Activated CD8-positive, alpha-beta memory T cell treated with anti-CD3 and anti-CD28 coated beads for 36 hours (primary cell): ENCODE data around the gene B3GNT5. TPM values are rescaled to one million over a fixed set of nuclear protein-coding genes. Genes with fewer than 3 reads are reported as not detected.

ENCODE experiments used
- CTCF ChIA-PET: fragments of 350-600 bp; sonication (Branson Sonifier 250); formaldehyde crosslinking; loops from one replicate; lab custom pipeline; 2021; ENCODE audit warnings: antibody characterized with exemption; lab: Charles Lee
- POLR2A ChIA-PET: fragments of 350-600 bp; sonication (Branson Sonifier 250); formaldehyde crosslinking; loops from one replicate; lab custom pipeline; 2021; ENCODE audit warnings: antibody characterized with exemption; lab: Charles Lee
- total RNA-seq, 2 experiments: library from RNA; stranded (reverse); gene quantifications; one replicate each; pipeline ENCODE4 v1.2.3, GENCODE V29; 2021

Gene B3GNT5
- total RNA-seq, 2 experiments from 2014 or later = 19.6 to 21.0 TPM

GRCh38 chr3:183306798-183307671 is 54.0 kb downstream of the B3GNT5 start:
- CTCF ChIA-PET = interaction anchor here (0.6 kb wide), 1 partner anchor 140 kb away, joined by 7 read pairs; no protein-coding TSS in a partner anchor
- POLR2A ChIA-PET = no interaction called here

- ChIA-PET CTCF (interaction anchor here (0.6 kb wide), 1 partner anchor 141 kb away, joined by 7 read pairs; no protein-coding TSS in a partner anchor), POLR2A (no interaction called here)
Observed at GRCh38 chr3:183307749-183308148, 54.7 kb downstream of the B3GNT5 start.

- CTCF ChIA-PET = interaction anchor here (1.6 kb wide), 1 partner anchor 57 kb away, joined by 4 read pairs; no protein-coding TSS in a partner anchor
- POLR2A ChIA-PET = no interaction called here
Observed at GRCh38 chr3:183308751-183309150, 55.7 kb downstream of the B3GNT5 start.

GRCh38 chr3:183309276-183309675 is 56.2 kb downstream of the B3GNT5 start:
- ChIA-PET POLR2A (no interaction called here), CTCF (interaction anchor here (1.6 kb wide), 1 partner anchor 57 kb away, joined by 4 read pairs; no protein-coding TSS in a partner anchor)

GRCh38 chr3:183310936-183311335 is 57.9 kb downstream of the B3GNT5 start:
- POLR2A ChIA-PET = no interaction called here
- CTCF ChIA-PET = interaction anchor here (0.6 kb wide), 1 partner anchor 141 kb away, joined by 5 read pairs; no protein-coding TSS in a partner anchor

- POLR2A ChIA-PET = no interaction called here
- CTCF ChIA-PET = no interaction called here
Observed at GRCh38 chr3:183312433-183312832, 59.4 kb downstream of the B3GNT5 start.

- ChIA-PET CTCF (no interaction called here), POLR2A (no interaction called here)
Observed at GRCh38 chr3:183313351-183313750, 60.3 kb downstream of the B3GNT5 start.

GRCh38 chr3:183313764-183314163 is 60.7 kb downstream of the B3GNT5 start:
- POLR2A ChIA-PET = no interaction called here
- CTCF ChIA-PET = no interaction called here

GRCh38 chr3:183315739-183316138 is 62.7 kb downstream of the B3GNT5 start:
- CTCF ChIA-PET = no interaction called here
- POLR2A ChIA-PET = no interaction called here

GRCh38 chr3:183317271-183317670 is 64.2 kb downstream of the B3GNT5 start:
- POLR2A ChIA-PET = no interaction called here

GRCh38 chr3:183317886-183318865 is 65.1 kb downstream of the B3GNT5 start:
- ChIA-PET CTCF (no interaction called here), POLR2A (no interaction called here)

More at GRCh38 chr3:183317271-183317670, 64.2 kb downstream of the B3GNT5 start:
- CTCF ChIA-PET = no interaction called here

- CTCF ChIA-PET = no interaction called here
Observed at GRCh38 chr3:183318877-183319276, 65.8 kb downstream of the B3GNT5 start.

GRCh38 chr3:183319371-183319770 is 66.3 kb downstream of the B3GNT5 start:
- ChIA-PET POLR2A (no interaction called here), CTCF (no interaction called here)

More at GRCh38 chr3:183318877-183319276, 65.8 kb downstream of the B3GNT5 start:
- POLR2A ChIA-PET = no interaction called here

Other genes with a start within 250 kb of the B3GNT5 start
- gene MCCC1, start 153.8 kb upstream of the B3GNT5 start, total RNA-seq = 10 to 100 TPM; 33.9 to 35.8 TPM
- gene LAMP3, start 90.5 kb upstream of the B3GNT5 start, total RNA-seq = 1 to 10 TPM; 1.7 to 1.8 TPM
- gene MCF2L2, start 175.4 kb downstream of the B3GNT5 start, total RNA-seq = 1 to 10 TPM; 3.0 to 3.7 TPM